HG03442 (cell line): ENCODE data around the gene ANAPC2.

Source experiments
- ATAC-seq: cut with Tn5 transposase; IDR thresholded peaks from one replicate; pipeline ENCODE4 v1.9.1; 2021; ENCODE audit warnings: mild to moderate bottlenecking, moderate library complexity; ENCODE audit not compliant: unreplicated experiment

ANAPC2 gene

DNA sequence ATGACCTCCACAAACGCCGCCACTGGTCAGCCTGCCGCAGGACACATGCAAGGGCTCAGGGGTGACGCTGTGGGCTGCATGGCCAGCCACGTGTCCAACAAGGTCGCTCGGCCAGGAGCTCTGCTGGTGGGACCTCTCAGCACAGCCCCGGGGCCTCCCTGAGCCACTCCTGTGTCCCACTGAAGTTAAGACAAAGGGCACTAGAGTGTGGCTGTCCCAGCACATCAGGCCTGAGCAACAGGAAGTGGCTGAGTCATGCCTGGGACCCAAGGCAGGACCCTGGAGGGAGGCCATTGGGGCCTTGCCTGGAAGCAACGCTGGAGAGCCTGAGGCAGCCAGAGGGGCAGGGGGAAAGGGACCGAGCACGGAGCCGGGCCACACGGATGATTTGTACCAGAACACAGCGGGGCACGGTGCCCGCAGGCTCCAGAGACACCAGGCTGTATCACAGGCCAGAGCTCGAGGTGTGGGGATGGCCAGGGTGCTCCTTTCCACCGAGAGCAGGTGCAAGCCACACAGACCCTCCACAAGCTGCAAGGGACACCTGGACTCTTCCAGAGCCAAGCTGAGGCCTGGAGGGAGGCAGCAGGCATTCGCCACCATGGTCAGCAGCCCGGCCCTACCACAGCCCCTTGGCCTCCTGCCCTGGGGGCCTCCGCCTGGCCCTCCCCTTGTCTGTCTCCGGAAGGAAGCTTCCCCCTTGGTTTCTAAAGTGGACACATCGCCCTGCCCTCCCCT lies 10.0 kb downstream of the ANAPC2 start:
- ATAC-seq, result no peak

GRCh38 chr9:137176302-137177182 lies 11.8 kb downstream of the ANAPC2 start:
- no peak for ATAC-seq

DNA sequence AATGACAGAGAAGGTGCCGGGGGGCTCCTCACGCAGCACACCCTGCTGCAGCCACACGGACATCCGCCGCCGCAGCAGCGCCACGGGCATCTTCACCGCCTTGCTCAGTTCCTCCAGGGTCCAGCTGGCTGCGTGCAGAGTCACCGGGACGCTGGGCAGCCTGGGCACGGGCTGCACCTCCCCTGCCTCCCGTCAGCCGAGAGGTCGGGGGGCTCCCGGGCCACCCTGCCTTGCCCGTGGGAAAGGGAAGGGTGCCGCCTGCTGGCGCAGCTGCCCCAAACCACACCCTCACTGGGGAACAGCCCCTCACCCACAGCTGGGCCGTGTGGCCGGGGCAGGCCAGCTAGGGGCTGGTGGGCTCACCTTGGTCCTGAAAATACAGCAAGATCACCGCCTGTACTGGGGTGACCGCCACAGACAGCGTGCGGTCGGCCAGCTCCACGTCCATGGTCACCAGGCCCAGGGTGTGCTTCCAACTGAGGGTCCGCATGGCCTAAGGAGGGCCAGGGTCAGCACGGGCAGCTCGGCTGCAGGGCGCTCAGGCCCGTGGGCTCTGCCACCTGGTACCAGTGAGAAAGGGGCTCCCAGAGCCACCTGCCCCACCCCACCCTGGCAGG lies 12.9 kb downstream of the ANAPC2 start:
- ATAC-seq, result no peak

DNA sequence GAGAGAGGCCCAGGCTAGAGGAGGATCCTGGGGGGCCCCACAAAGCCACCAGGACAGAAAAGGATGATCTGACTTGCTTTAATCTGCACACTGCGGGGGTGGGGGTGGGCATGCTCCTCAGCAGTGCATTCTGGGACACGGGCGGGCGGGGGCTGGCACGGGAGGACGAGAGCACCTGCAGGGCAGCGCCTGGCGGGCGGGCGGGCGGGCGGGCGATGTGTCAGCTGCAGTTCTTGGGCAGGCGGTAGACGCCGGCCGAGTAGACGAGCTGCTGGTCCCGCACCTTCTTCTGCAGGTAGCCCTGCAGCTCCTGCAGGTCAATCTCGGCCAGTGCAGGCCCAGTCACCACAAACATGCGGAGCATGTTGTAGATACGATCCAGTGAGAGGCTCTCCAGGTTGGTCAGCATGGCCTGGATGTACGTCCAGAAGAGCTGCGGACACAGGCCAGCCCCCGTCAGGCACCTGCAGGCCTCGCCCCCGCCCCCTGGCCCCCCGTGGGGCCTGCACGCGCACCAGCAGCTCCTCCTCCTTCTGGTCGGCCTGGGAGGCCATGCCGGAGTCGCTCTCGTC lies 13.6 kb downstream of the ANAPC2 start:
- no peak for ATAC-seq

GRCh38 chr9:137173796-137174664 lies 14.3 kb downstream of the ANAPC2 start:
- no peak for ATAC-seq

DNA sequence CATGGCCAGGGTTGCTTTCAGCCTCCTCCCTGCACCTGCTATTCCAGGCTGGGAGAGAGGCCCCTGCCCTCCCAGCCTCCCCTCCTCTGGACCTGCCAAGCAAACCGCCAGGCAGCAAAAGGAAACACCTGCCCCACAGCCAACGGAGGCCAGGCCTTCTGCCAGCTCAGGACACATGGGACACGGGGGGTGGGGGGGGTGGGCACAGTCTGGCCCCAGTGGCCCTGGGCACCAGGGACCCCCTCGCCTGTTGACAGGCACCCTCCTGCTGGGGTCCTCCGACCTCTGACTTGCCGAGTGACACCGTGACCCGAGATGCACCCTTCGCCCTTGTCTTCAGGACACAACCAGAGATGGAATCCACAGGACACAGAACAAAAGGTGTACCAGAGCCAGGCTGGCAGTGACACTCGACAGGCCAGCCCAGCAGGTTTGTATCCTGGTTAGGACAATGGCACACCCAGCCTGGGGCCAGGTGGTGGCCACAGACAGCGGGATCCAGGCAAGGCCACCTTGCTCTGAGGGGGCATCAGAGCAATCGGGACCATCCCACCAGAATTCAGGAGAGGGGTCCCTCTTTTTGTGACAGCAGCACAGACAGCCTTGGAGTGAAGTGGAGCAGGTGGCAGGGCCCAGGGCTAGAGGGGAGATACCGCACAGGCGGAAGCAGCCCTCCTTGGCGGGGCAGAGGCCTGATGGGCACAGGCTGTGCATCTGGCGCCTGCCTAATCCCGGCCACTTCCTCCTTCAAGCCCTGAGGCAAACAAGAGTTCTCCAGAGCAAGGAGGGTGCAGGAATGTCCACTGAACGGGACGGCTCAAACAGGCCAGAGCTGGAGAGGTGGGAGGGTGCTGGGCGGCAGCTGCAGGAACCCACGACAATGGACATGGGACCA lies 15.2 kb downstream of the ANAPC2 start:
- no peak for ATAC-seq

GRCh38 chr9:137171149-137171900 lies 17.0 kb downstream of the ANAPC2 start:
- no peak for ATAC-seq

DNA sequence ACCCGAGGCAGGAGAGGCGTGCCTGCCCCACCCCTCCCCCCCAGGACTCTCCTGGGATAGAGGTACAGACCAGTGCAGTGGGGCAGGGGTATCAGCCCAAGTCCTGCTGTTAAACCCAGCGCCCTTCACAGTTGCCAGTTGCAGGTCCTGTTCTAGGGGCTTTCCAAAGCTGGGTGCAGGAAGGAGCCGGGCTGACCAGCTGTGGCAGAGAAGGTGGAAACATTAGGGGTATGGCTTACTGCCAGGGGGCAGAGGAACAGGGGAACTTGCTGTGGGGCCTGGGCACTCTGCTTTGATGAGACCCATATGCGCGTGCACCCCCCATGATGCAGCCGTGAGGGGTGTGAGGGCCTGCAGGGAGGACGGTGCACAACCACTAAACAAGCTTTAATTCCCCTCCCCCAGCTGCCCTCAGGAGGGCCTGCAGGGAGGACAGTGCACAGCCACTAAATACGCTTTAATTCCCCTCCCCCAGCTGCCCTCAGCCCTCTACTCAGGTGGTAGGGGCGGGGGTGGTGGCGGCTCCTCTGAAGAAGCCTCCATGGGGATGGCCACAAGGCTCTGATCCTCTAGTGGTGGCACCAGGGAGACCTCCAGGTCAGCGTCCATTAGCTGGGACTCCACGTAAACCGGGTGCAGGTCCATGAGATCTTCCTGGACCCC lies 17.7 kb downstream of the ANAPC2 start:
- no peak for ATAC-seq

DNA sequence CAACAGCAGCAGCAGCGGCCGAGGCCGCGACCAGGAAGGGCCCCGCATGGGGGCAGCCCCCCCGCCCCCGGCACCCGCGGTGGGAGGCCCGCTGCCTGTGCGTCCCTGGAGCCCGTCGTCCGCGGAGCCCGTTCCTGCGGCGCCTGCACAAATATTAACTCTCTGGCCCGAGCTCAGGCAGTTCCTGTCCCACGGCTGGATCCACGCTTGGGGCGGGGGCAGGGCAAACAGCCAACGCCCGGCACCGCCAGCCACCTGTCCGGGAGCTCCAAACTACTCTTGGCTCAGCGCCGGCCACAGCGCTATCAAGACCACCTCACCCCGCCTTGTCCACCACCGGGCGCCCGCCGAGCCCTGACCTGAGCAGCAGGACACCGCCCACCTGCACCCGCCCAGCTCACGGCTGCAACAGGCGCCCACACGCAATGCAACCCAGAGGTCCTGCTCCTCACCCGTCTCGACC lies 18.4 kb downstream of the ANAPC2 start, which contains the start of gene LRRC26:
Gene LRRC26 (minus strand): TSS at position 156 of the 463 bp plus-strand sequence. CDS start 108 bp downstream, at position 48.
- no peak for ATAC-seq

DNA sequence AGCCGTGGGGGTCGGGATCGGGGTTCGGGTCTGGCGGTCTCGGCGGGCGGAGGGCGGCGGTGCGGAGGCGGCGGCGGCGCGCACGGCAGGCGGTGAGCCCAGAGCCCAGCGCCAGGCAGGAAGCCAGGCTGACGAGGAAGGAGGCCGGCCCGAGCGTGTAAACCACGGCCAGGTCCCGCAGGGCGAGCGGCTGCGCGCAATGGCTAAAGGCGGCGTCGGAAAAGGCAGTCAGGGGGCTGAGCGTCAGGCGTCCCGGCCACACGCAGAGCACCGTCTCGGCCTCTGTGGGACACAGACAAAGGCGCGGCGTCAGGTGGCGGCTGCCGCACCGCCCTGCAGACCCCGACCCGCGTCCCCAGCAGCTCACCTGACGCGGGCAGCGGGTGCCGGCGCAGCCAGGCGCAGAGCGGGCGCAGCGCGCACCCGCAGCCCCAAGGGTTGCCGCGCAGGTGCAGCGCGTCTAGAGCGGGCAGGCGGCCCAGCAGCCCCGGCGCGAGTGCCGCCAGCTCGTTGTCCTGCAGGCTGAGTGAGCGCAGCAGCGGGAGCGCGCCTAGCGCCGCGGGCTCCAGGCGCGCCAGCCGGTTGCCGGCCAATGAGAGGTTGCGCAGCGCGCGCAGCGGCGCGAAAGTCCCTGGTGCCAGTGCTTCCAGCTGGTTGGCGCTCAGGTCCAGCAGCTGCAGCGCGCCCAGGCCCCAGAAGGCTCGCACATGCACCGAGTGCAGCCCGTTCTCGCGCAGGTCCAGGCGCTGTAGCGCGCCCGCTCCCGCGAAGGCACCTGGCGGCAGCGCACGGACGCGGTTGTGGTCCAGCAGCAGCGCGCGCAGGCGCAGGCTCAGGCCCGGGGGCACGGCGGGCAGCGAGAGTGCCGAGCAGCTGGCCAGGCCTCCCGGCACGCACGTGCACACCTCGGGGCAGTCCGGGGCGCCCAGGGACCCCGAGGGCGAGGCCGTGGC lies 19.2 kb downstream of the ANAPC2 start:
- no peak for ATAC-seq

DNA sequence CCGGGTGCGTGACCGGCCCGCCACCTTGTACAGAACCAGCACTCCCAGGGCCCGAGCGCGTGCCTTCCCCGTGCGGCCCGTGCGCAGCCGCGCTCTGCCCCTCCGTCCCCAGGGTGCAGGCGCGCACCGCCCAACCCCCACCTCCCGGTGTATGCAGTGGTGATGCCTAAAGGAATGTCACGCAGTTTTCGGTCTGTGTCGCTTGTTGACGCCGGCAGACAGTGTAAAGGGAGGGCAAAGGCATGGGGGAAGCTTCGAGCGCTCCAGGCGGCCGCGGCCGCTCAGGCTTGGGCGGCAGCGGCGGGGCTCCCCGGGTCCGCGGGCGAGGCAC lies 19.8 kb downstream of the ANAPC2 start:
- ATAC-seq, result no peak

DNA sequence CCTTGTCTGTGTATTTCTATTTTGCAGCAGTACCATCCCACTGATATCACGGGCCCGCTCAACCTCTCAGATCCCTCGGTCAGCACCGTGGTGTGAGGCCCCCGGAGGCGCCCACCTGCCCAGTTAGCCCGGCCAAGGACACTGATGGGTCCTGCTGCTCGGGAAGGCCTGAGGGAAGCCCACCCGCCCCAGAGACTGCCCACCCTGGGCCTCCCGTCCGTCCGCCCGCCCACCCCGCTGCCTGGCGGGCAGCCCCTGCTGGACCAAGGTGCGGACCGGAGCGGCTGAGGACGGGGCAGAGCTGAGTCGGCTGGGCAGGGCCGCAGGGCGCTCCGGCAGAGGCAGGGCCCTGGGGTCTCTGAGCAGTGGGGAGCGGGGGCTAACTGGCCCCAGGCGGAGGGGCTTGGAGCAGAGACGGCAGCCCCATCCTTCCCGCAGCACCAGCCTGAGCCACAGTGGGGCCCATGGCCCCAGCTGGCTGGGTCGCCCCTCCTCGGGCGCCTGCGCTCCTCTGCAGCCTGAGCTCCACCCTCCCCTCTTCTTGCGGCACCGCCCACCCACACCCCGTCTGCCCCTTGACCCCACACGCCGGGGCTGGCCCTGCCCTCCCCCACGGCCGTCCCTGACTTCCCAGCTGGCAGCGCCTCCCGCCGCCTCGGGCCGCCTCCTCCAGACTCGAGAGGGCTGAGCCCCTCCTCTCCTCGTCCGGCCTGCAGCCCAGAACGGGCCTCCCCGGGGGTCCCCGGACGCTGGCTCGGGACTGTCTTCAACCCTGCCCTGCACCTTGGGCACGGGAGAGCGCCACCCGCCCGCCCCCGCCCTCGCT lies 20.4 kb downstream of the ANAPC2 start:
- ATAC-seq, result no peak

DNA sequence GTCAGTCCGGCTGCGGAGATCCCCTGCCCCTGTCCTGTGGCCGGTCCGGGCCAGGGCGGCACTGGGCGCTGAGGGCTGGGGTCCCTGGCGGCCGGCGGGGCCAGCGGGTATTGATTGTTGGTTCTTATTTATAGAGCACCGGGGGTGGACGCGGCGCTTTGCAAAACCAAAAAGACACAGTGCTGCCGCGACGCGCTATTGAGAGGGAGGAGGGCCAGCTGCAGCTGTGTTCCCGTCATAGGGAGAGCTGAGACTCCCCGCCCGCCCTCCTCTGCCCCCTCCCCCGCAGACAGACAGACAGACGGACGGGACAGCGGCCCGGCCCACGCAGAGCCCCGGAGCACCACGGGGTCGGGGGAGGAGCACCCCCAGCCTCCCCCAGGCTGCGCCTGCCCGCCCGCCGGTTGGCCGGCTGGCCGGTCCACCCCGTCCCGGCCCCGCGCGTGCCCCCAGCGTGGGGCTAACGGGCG lies 21.0 kb downstream of the ANAPC2 start:
- no peak for ATAC-seq

DNA sequence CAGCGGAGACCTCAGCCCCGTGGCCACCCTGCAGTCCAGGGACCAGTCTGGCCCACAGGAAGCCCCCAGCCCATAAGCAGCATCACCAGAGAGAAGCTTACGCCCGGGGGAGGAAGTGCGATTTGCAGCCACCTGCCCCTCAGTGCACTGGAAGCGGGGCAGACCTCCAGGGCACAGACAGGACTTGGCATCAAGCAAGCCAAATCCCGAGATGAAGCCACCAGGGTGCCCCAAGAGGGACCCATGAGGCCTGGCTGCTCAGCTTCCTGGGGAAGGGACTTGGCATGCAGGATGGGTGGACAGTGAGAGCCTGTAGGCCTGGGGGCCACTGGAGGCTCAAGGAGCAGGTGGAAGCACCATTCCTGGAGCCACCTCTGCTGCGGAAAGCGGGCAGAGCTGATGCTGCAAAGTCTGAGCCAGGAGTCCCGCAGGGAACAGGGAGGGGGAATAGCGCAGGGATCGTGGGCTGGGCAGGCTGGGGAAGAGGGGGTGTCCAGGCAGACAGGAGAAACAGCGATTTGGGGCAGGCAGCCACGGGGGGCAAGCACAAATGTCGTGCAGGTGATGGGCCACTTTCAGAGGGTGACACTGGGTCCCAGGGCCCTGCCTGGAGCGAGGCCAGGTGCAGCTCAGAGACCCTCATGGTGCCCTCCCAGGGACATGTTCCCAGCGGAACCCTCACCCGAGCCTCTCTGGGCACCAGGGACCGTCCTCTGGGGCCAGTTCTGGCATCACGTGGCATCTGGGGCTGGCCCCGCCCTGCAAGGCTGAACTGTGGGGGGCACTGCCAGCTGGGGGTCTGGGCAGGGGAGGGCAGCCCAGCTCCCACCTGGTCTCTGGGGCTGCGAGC lies 21.8 kb downstream of the ANAPC2 start:
- ATAC-seq, result no peak

DNA sequence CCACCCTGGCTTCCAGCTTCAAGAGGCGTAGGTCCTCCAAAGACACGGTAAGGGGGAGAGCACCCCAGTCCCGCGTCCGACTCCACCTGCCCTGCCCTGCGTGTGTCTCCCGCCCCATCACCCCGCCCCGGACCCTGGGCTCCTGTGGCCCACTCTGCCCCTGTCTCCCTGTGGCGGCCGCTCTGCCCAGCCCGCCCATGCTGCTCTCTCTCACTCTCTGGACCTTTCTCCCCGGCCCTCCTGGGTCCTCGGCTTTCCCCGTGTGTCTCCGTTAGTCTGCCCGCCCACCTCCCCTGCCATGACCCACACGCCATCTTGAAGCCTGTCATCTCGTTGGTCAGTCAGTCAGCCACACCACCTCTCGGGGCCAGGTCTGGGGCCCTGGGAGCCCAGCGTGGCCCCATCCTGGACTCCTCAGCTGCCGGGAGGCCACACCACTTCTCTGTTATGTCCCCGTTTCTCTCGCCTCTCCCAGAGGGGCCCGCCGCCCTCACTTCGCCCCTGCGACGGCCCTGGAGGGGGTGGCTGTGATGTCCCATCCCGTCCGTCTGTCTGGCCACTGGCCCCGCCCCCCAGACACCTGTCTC lies 23.0 kb downstream of the ANAPC2 start:
- no peak for ATAC-seq
